ENCODE data around the gene AKR7A2.
"Not testable (repeated sequence)": the region's sequence is repeated elsewhere in the genome, so short reads cannot be mapped to it uniquely, and the experiment has no call there.

The AKR7A2 gene

DNA sequence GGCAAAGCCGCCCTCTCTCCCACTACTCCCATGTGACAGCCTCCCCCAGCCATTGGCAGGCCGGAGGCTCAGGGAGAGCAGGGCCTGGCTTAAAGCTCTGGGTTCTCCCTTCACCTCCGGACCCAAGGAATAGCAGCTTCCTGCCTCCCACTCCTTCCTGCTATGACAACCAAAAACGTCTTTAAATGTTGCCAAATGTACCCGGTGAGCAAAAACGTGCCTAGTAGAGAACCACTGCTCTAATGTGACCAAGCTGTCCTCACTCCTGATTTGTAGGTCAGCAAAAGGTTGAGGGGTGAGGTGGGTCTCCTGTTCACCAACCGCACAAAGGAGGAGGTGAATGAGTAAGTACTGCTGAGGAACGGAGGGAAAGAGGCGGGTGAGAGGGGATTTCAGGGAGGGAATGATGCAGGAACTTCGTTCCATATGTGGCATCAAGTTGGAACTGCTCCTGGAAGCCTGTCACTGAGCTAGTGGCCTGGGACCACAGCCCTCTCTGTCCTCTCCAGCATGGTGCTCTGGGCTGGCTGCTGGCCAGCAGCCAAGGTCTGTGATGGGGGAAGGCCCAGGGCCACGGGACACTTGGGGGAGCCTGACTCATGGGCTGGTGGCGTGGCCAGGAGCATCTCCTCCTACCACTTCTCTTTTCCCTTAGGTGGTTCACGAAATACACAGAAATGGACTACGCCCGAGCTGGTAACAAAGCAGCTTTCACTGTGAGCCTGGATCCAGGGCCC is 54.6 kb downstream of the AKR7A2 start:
- DNase-seq = no peak

DNA sequence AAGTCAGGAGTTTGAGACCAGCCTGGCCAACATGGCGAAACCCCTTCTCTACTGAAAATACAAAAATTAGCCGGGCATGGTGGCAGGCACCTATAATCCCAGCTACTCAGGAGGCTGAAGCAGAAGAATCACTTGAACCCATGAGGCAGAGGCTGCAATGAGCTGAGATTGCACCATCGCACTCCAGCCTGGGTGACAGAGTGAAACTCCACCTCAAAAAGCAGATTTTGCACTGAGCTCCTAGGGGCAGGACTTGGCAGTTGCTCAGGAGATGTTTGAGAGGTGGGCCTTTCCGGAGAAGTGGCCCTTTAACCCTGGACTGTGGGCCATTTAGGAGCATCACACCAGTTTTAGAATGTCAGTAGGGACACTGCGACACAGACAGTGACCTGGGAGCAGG is 55.6 kb downstream of the AKR7A2 start:
- DNase-seq = not testable (repeated sequence)

- DNase-seq = no peak
These were observed 56.7 kb downstream of the AKR7A2 start for GRCh38 chr1:19255288-19255687.

- no peak for DNase-seq
These were observed 57.5 kb downstream of the AKR7A2 start for GRCh38 chr1:19254416-19254815.

Measured in CD4-positive, alpha-beta T cell treated with Interleukin-21 for 1 hour (primary cell).